Psoas muscle (tissue), 8 donors: ENCODE measurements around the gene KY. TPM values are rescaled to one million over a fixed set of nuclear protein-coding genes. Genes with fewer than 3 reads are reported as not detected.

Experiments used
- ATAC-seq, 4 donors: fragments of 200-7000 bp; cut with Tn5 transposase; one replicate each; pipeline ENCODE4 v1.9.1; 2020; ENCODE audit warnings: moderate library complexity in 3 of 4, mild to moderate bottlenecking in 2 of 4
- DNase-seq, 2 donors: peaks; one replicate each; pipeline ENCODE4 v3.0.0-alpha.2; 2020
- H3K27ac ChIP-seq: fragments of 200-600 bp; one replicate; pipeline ENCODE4 v1.8.0; 2022
- H3K27me3 ChIP-seq, 3 donors: fragments of 200-600 bp in 1 of 3; one replicate each; pipeline versions ENCODE4 v1.6.1 to v1.8.0; 2013 to 2022; ENCODE audit warnings: low read length in 2 of 3, mild to moderate bottlenecking in 2 of 3, moderate library complexity in 1 of 3; ENCODE audit not compliant: insufficient read depth in 3 of 3
- H3K36me3 ChIP-seq, 2 donors: fragments of 200-600 bp in 1 of 2; one replicate each; pipeline versions ENCODE4 v1.6.1 to v1.8.0; 2013 to 2022; ENCODE audit warnings: low read depth in 1 of 2, mild to moderate bottlenecking in 1 of 2, moderate library complexity in 1 of 2; ENCODE audit not compliant: insufficient read depth in 1 of 2
- H3K4me1 ChIP-seq: fragments of 200-600 bp; one replicate; pipeline ENCODE4 v1.8.0; 2022
- H3K4me3 ChIP-seq: fragments of 200-600 bp; one replicate; pipeline ENCODE4 v1.8.0; 2022; ENCODE audit warnings: mild to moderate bottlenecking
- H3K9me3 ChIP-seq: fragments of 200-600 bp; one replicate; pipeline ENCODE4 v1.8.0; 2022
- WGBS, 3 donors: extraction: QIAGEN DNeasy Blood & Tissue Kit; methylation state at CpG; one replicate each; pipeline versions ENCODE4 v1.1.6 to v1.1.7; 2013; 5-methylcytosine and 5-hydroxymethylcytosine counted together
- intact Hi-C, 2 donors: fragments of 100-400 bp; cut with DNase I; formaldehyde crosslinking; loops; one replicate each; pipeline versions ENCODE4 v1.11.0 to v1.14.2; 2022
- polyA plus RNA-seq, 3 donors: library from polyadenylated mRNA; stranded (reverse); fragments of 200-250 nt; gene quantifications; one replicate each; pipeline ENCODE4 v1.2.3, GENCODE V29; 2013
- total RNA-seq, 4 donors: library from RNA; stranded (reverse); fragmentation: NEBNext Ultra II Directional in 2 of 4; extraction: Animal tissue kit (Norgen Biotek cat#: 25700) in 2 of 4; gene quantifications; one replicate each; pipeline versions ENCODE4 v1.2.1 to v1.2.4, GENCODE V29; 2021 to 2023
- TF ChIP-seq, protein P1 (sequence below): fragments of 200-600 bp; IDR thresholded peaks from one replicate; pipeline ENCODE4 v1.8.0; 2022; ENCODE audit warnings: antibody characterized with exemption
- donor health status: healthy with polysubstance abuse.
- donor health status: DM: no; HTN: no; CAD: no; lungs with moderate emphysema.
- donor health status: Bipolar disorder and iron deficiency.
- donor health status: healthy.
- donor health status: DM: yes; HTN: yes; CAD: no.
- donor health status: DM: no; HTN: no; CAD: no.
- donor health status: DM: no; HTN: no; CAD: no.
- donor health status: DM: yes; HTN: yes; CAD: no.

Gene KY
- total and polyA plus RNA-seq, 7 donors, result 0.30 to 6.7 (median 3.0) TPM; not detected in 1

DNA sequence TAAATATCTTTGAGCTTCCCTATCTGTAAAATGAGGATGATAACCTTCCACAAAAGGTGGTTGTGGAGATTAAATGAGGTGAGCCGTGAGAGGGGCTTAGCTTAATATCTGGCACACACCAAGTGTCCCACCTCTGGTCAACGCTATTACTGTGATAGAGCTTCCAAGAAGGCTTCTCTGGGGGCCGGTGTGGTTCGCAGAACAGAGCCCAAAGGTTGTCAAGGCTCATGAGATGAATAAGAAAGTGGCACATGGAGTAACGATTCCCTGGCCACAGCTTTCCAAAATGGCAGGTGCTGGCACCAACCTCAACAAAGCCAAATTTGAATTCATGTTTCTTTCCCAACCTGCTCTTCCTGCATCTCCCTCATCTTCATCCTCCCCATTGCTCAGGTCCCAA, 10.4 kb downstream of the KY start:
- Histone ChIP-seq H3K4me3 (no peak overlapping the region), H3K36me3 (no peaks in the 10 kb centered on the region), H3K4me1 (peaks cover 22% of the 10 kb centered on the region), H3K27me3 (no peaks in the 10 kb centered on the region), H3K9me3 (no peaks in the 10 kb centered on the region), H3K27ac (no peak overlapping the region)
- TF ChIP-seq, protein P1, sequence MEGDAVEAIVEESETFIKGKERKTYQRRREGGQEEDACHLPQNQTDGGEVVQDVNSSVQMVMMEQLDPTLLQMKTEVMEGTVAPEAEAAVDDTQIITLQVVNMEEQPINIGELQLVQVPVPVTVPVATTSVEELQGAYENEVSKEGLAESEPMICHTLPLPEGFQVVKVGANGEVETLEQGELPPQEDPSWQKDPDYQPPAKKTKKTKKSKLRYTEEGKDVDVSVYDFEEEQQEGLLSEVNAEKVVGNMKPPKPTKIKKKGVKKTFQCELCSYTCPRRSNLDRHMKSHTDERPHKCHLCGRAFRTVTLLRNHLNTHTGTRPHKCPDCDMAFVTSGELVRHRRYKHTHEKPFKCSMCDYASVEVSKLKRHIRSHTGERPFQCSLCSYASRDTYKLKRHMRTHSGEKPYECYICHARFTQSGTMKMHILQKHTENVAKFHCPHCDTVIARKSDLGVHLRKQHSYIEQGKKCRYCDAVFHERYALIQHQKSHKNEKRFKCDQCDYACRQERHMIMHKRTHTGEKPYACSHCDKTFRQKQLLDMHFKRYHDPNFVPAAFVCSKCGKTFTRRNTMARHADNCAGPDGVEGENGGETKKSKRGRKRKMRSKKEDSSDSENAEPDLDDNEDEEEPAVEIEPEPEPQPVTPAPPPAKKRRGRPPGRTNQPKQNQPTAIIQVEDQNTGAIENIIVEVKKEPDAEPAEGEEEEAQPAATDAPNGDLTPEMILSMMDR, result no peak
- no peak for DNase-seq
- intact Hi-C loops, result no loop called here
- 87 to 97% (median 95%) methylated on average over 5 of the region's 5 CpGs for WGBS, 3 donors
- no peak for ATAC-seq

DNA sequence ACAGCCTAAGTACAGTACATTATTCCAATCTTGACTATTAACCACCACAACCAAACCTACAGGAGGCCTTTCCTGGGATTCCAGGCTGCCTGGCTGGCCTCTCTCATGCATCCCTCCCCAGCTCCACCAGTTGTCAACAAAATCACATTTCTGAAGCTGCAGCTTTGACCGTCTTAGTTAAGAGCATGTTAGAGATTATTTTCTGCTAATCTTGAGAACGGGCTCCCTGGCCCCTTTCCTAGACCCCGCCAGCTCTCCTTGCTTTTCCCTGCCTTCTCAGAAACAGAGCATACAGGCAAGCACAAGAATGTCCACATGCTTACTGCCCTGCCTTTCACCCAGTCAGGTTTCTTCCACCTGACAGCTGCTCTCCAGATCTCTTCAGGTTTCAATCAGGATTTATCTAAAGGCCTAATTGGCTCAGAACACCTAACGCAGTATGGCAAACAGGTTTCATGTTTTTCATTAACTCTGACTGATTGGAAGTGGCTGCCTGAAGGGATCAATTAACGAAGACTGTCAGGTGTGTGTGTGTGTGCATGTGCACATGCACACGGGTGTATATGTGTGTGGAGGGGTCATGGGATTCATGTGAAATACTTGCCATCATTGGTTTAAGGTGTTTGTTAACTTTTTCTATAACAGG, 12.3 kb downstream of the KY start:
- 64 to 80% (median 66%) methylated on average over 6 of the region's 6 CpGs for WGBS, 3 donors
- ATAC-seq (no peak), DNase-seq (no peak)
- Histone ChIP-seq H3K27me3 (no peaks in the 10 kb centered on the region), H3K4me3 (no peak overlapping the region), H3K4me1 (peaks cover 7% of the 10 kb centered on the region), H3K27ac (no peak overlapping the region), H3K36me3 (no peaks in the 10 kb centered on the region), H3K9me3 (no peaks in the 10 kb centered on the region)
- TF ChIP-seq, protein P1, result no peak
- intact Hi-C loops, result no loop called here

DNA sequence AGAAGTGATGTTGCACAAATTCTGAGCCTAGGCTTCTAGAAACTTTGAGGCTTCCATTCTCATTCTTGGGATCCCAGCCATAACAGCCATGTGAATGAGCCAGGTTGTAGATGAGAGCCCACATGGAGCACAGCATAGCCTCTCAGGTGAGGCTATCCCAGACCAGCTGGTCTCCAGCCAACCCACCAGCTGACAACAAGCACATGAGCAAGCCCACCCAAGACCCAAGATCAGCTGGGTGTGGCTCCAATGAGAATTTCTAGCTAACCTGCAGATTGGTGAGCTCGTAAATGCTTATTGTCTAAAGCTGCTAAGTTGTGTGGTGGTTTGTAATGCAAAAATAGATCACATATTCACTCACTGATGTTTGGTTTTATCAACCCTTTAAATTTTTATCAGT, 14.4 kb downstream of the KY start:
- no peaks in the 10 kb centered on the region for H3K4me1 ChIP-seq
- H3K27me3 ChIP-seq, result no peaks in the 10 kb centered on the region
- WGBS, 3 donors, result 91 to 98% (median 95%) methylated on average over 1 of the region's 1 CpG
- no peaks in the 10 kb centered on the region for H3K36me3 ChIP-seq
- DNase-seq (no peak), ATAC-seq (no peak)
- H3K4me3 ChIP-seq, result no peak overlapping the region
- intact Hi-C loops, result no loop called here
- H3K9me3 ChIP-seq, result no peaks in the 10 kb centered on the region
- TF ChIP-seq, protein P1, result no peak
- no peak overlapping the region for H3K27ac ChIP-seq

DNA sequence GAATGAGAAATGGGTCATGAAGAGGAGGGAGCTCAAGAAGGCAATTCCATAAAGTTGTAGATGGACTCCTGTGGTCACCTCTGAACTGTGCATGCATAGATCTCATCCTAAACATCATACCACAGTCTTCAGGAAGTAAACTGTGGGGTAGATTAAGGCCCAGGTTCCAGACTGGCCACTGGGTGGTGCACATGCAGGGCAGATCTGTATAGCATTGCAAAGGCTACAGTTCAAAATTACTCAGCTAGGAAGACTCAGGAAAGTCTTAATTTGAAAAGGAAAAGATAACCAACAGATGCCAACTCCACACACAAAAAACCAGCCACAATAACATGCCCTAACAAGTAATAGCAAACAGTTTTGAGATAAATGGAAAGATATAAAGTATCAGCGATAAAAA, 20.3 kb downstream of the KY start:
- Histone ChIP-seq H3K27ac (no peak overlapping the region), H3K4me3 (no peak overlapping the region), H3K27me3 (no peaks in the 10 kb centered on the region), H3K9me3 (no peaks in the 10 kb centered on the region), H3K4me1 (no peaks in the 10 kb centered on the region), H3K36me3 (peaks cover 0 to 11% of the 10 kb centered on the region in 2 donors)
- intact Hi-C loops, result loop anchor here in 1 of 2 donors (5.0 kb wide), 1 partner anchor 127 kb away; no protein-coding TSS in a partner anchor
- peak in 3 of 4 donors; percentile 71 to 86 (median 83) for ATAC-seq
- no peak for DNase-seq
- 95 to 99% (median 97%) methylated on average over 1 of the region's 1 CpG for WGBS, 3 donors
- TF ChIP-seq, protein P1, result peak; percentile 53

DNA sequence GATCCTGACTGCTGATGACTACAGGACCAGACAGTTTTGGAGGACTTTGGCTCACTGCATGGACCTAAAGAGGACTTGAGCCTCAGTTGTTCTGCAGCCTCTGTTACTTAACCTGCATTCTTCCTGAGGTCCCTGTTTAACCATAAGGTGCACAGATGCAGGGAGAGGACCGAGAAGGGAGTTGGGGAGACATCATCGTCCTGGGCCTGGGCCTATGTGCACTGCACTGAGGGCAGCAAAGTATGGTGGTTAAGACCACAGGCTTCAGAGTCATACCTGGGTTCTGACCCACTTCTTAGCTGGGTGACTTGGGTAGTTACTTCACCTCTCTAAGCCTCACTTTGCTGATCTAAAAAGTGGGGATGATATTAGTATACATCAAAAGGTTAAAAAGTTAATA, 21.9 kb downstream of the KY start:
- H3K27me3 ChIP-seq, result no peaks in the 10 kb centered on the region
- peaks cover 0 to 11% of the 10 kb centered on the region in 2 donors for H3K36me3 ChIP-seq
- DNase-seq (no peak), ATAC-seq (no peak)
- no peak overlapping the region for H3K27ac ChIP-seq
- no peak overlapping the region for H3K4me3 ChIP-seq
- intact Hi-C loops, result no loop called here
- WGBS, 3 donors, result 87 to 91% (median 91%) methylated on average over 2 of the region's 2 CpGs
- H3K9me3 ChIP-seq, result no peaks in the 10 kb centered on the region
- H3K4me1 ChIP-seq, result no peaks in the 10 kb centered on the region
- TF ChIP-seq, protein P1, result no peak
